NCI-H2171 treated with DMSO at 0.1 percent for 48 hours (cell line): ENCODE results near the gene ALPG.

Experiments
- DNase-seq: peaks from one replicate; lab custom pipeline; 2025; lab: John Stamatoyannopoulos, UW

The ALPG gene

GRCh38 chr2:232457121-232458011, 50.7 kb downstream of the ALPG start:
- no peak for DNase-seq

- no peak for DNase-seq
These were observed 51.5 kb downstream of the ALPG start for GRCh38 chr2:232458051-232458660.

- no peak for DNase-seq
These were observed 52.2 kb downstream of the ALPG start for GRCh38 chr2:232458661-232459418.

GRCh38 chr2:232459419-232460035, 52.9 kb downstream of the ALPG start:
- DNase-seq, result no peak

- no peak for DNase-seq
These were observed 53.5 kb downstream of the ALPG start for GRCh38 chr2:232460171-232460570.
